Measurements from ENCODE around the gene CILP.

Gene CILP

DNA sequence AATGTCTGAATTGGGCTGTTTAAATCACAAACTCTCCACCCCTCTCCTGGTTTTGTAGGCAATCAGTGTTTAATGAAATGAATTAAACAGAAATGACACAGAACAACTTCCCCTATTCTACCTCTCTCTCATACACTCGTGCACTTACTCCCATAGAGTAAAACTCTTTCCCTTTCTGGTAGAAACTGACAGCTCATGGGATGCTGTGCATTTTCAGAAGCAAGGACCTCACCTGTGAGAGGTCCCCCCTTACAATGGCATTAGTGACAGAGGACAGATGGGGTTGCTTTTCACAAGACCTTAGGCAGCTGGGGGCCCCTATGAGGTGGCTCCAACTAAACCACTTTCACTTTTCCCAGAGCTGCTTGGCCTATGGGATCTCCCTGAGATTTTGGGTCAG, 43.5 kb upstream of the CILP start:
- TF ChIP-seq, protein P1, sequence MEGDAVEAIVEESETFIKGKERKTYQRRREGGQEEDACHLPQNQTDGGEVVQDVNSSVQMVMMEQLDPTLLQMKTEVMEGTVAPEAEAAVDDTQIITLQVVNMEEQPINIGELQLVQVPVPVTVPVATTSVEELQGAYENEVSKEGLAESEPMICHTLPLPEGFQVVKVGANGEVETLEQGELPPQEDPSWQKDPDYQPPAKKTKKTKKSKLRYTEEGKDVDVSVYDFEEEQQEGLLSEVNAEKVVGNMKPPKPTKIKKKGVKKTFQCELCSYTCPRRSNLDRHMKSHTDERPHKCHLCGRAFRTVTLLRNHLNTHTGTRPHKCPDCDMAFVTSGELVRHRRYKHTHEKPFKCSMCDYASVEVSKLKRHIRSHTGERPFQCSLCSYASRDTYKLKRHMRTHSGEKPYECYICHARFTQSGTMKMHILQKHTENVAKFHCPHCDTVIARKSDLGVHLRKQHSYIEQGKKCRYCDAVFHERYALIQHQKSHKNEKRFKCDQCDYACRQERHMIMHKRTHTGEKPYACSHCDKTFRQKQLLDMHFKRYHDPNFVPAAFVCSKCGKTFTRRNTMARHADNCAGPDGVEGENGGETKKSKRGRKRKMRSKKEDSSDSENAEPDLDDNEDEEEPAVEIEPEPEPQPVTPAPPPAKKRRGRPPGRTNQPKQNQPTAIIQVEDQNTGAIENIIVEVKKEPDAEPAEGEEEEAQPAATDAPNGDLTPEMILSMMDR (IDR thresholded peaks at IDR 0.05; ENCODE audit: low read depth, low read length, missing control alignments): no peak
- DNase-seq (ENCODE audit: low read depth): no peak
- no peak overlapping the region for H3K4me3 ChIP-seq (ENCODE audit: low read depth, low read length)
- in situ Hi-C loops (cut with HindIII; ENCODE audit: low sequenced_read_pairs): loop anchor here (5.0 kb wide), 1 partner anchor 47 kb away; no protein-coding TSS in a partner anchor

DNA sequence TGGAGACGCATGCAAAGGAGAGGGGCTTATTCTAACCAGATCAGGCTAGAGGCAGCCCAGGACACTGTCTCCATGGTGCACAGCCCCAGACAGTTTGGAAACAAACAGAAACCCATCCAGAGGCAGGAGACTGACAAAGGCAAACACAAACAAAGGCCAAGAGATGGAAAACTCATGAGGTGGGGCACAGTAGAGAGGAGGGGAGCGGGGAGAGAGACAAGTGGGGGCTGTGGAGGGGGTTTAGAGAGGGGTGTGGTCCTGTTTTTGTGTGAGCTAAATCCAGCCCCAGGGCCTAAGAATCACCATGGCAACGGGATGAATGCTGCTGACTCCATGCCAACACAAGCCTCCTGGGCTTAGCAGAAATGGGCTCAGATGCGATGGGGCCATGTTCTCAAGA, 43.1 kb upstream of the CILP start:
- TF ChIP-seq, protein P1 (IDR thresholded peaks at IDR 0.05; ENCODE audit: low read depth, low read length, missing control alignments): no peak
- in situ Hi-C loops (cut with HindIII; ENCODE audit: low sequenced_read_pairs): no loop called here
- DNase-seq (ENCODE audit: low read depth): no peak
- H3K4me3 ChIP-seq (ENCODE audit: low read depth, low read length): no peak overlapping the region

DNA sequence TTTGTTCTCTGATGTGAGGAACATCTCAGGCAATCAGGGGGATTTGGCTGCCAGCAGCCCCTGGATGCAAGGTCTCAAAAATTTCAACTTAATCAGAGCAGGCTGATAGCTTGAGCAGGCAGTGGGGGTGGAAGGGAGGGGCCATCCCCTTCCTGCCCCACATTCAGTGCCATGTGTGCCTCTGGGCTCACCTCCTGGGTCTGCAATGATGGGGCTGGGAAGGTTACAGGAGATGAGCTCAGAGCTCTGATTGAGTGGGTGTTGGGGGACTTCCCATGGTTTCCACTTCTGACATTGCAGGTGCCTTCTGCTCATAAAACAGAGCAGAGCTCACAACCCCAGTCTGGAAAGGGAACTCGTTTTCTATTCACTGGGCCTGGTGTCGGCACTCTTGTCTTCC, 38.4 kb upstream of the CILP start:
- TF ChIP-seq, protein P1 (IDR thresholded peaks at IDR 0.05; ENCODE audit: low read depth, low read length, missing control alignments): no peak
- DNase-seq (ENCODE audit: low read depth): no peak
- in situ Hi-C loops (cut with HindIII; ENCODE audit: low sequenced_read_pairs): no loop called here
- H3K4me3 ChIP-seq (ENCODE audit: low read depth, low read length): no peak overlapping the region

DNA sequence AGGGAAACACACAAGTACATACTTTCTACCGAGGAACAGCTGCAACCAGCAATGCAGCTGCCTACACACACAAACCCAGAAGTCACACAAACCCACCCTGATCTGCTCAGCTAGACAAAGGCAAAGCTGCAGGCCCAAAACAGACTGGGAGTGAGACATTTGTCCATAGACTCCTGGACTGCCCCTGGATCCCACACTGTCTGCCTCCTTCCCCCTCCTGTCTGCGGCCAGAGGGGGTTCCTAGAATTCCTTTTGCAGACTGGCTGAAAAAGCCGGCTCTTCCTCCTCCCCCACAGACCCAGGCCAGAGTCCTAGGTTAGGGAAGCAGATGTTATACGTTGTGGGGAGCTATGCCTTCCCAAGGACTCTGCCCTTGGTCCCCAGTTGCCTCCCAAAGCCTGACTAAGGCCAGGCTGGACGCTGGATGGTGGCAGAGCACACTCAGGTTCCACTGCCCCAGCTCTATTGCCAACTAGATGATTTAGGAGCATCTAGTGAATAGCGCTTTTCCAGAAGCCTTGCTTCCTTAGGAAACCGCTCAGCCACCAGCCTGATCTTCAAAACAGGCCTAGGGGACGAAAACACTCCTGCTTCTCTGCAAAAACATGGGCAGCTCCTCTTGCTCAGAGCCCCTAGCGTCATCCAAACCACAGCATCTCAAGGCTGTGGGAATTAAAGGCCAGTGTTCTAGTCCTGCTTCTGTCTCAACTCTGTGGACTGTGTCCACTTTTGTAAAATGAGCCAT, 37.4 kb upstream of the CILP start:
- TF ChIP-seq, protein P1 (IDR thresholded peaks at IDR 0.05; ENCODE audit: low read depth, low read length, missing control alignments): no peak
- no peak overlapping the region for H3K4me3 ChIP-seq (ENCODE audit: low read depth, low read length)
- no peak for DNase-seq (ENCODE audit: low read depth)
- in situ Hi-C loops (cut with HindIII; ENCODE audit: low sequenced_read_pairs): no loop called here

DNA sequence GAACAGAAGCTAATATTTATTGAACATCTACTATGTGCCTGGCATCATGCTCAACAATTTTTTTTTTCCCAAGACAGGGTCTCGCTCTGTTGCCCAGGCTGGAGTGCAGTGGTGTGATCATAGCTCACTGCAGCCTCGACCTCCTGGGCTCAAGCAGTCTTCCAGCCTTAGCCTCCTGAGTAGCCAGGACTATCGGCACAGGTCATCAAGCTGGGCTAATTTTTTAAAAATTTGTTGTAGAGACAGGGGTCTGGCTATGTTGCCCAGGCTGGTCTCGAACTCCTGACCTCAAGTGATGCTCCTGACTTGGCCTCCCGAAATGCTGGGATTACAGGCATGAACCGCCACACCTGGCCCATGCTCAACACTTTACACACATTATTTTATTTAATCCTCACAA, 35.7 kb upstream of the CILP start:
- TF ChIP-seq, protein P1 (IDR thresholded peaks at IDR 0.05; ENCODE audit: low read depth, low read length, missing control alignments): no peak
- no peak for DNase-seq (ENCODE audit: low read depth)
- H3K4me3 ChIP-seq (ENCODE audit: low read depth, low read length): no peak overlapping the region
- in situ Hi-C loops (cut with HindIII; ENCODE audit: low sequenced_read_pairs): no loop called here

DNA sequence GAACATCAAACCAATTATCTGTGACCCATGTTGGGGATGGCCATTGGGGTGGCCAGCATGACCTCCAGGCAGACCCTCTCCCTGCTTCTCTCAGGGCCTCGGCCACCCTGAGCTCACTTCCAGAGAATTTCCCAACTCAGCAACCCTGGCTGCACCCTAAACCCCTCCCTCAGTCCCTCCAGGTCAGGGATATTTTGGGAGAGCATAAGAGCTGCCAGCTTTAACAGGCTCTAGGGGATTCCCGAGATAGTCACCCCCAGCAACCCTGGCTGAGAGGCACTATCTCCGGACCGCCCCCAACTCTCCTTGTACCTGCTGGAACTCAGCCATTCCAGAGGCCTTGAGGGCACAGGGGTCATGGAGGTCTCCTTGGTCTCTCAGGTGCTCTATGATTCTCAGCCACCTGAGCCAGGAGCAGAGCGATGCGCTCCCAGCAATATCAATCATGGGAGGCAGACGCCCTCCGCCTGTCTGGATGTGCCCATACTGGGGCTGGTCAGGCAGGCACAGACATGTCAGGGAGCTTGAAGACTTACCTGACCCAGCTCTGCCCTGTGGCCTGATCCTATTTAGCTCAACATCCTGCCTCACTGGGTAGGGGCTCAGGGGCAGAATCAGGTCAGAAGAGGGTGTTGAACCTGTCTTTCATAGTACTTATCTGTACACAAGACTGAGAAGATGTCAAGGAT, 34.9 kb upstream of the CILP start:
- TF ChIP-seq, protein P1 (IDR thresholded peaks at IDR 0.05; ENCODE audit: low read depth, low read length, missing control alignments): no peak
- in situ Hi-C loops (cut with HindIII; ENCODE audit: low sequenced_read_pairs): no loop called here
- H3K4me3 ChIP-seq (ENCODE audit: low read depth, low read length): no peak overlapping the region
- DNase-seq (ENCODE audit: low read depth): no peak
